Endothelial cell of umbilical vein (primary cell): Measurements from ENCODE around the gene PGS1.

Experiments used
- CTCF ChIP-seq, 2 donors: IDR thresholded peaks; 1 replicate in 1 of 2; 2 replicates in 1 of 2; pipeline ENCODE4 v1.5.1; 2011; ENCODE audit warnings: low read length in 2 of 2, mild to moderate bottlenecking in 2 of 2, moderate library complexity in 2 of 2, control low read depth in 1 of 2, inconsistent platforms in 1 of 2, low read depth in 1 of 2; ENCODE audit not compliant: insufficient read depth in 1 of 2; ENCODE audit errors: extremely low read depth in 1 of 2
- EZH2 ChIP-seq: IDR thresholded peaks from 2 replicates; pipeline ENCODE4 v1.6.1; 2012; ENCODE audit warnings: borderline replicate concordance, low read depth, mild to moderate bottlenecking, moderate library complexity, low read length, inconsistent platforms; ENCODE audit not compliant: severe bottlenecking
- FOS ChIP-seq: IDR thresholded peaks from 2 replicates; pipeline ENCODE4 v1.6.1; 2011; ENCODE audit warnings: mild to moderate bottlenecking, low read length, moderate library complexity, borderline replicate concordance; ENCODE audit not compliant: insufficient read depth
- GATA2 ChIP-seq: IDR thresholded peaks from 2 replicates; pipeline ENCODE4 v1.7.0; 2011; ENCODE audit warnings: low read depth, mild to moderate bottlenecking, moderate library complexity, mixed read lengths, low read length; ENCODE audit not compliant: insufficient read length, insufficient read depth
- JUN ChIP-seq: IDR thresholded peaks from 2 replicates; pipeline ENCODE4 v1.6.1; 2011; ENCODE audit warnings: borderline replicate concordance, low read depth; ENCODE audit not compliant: insufficient read length, insufficient read depth
- POLR2A ChIP-seq: IDR thresholded peaks from 2 replicates; pipeline ENCODE4 v1.6.1; 2012; ENCODE audit warnings: low read depth, mild to moderate bottlenecking, control low read depth, low read length
- POLR2AphosphoS5 ChIP-seq: IDR thresholded peaks from 2 replicates; pipeline ENCODE4 v1.6.1; 2012; ENCODE audit warnings: low read depth, mild to moderate bottlenecking, control low read depth, low read length, moderate library complexity; ENCODE audit not compliant: insufficient read depth

- TF ChIP-seq POLR2A (no peak), JUN (no peak), CTCF (IDR thresholded peaks at IDR 0.05; ENCODE audit: extremely low read depth in 1 of 2, insufficient read depth in 1 of 2, low read depth in 1 of 2, low read length in 2 of 2) (no peak), POLR2AphosphoS5 (no peak), EZH2 (no peak), GATA2 (no peak), FOS (no peak)
Measured at GRCh38 chr17:78468366-78468765, 89.9 kb downstream of the PGS1 start.
